Subcutaneous abdominal adipose tissue (tissue), 5 donors: ENCODE measurements around the gene USP1.

Source experiments
- H3K27ac ChIP-seq: one replicate; pipeline ENCODE4 v1.7.0; 2013; ENCODE audit warnings: low read depth, mild to moderate bottlenecking, inconsistent platforms, low read length, moderate library complexity
- H3K27me3 ChIP-seq, 5 donors: one replicate each; pipeline ENCODE4 v1.7.0; 2013; ENCODE audit warnings: low read length in 5 of 5, inconsistent platforms in 1 of 5; ENCODE audit not compliant: control insufficient read depth in 5 of 5, insufficient read depth in 4 of 5
- H3K36me3 ChIP-seq, 5 donors: one replicate each; pipeline ENCODE4 v1.7.0; 2013; ENCODE audit warnings: low read length in 5 of 5; ENCODE audit not compliant: control insufficient read depth in 5 of 5, insufficient read depth in 5 of 5
- H3K4me1 ChIP-seq, 5 donors: one replicate each; pipeline ENCODE4 v1.7.0; 2013; ENCODE audit warnings: low read length in 5 of 5, mild to moderate bottlenecking in 3 of 5, moderate library complexity in 1 of 5; ENCODE audit not compliant: control insufficient read depth in 5 of 5, insufficient read depth in 5 of 5
- H3K4me3 ChIP-seq, 5 donors: one replicate each; pipeline ENCODE4 v1.7.0; 2013; ENCODE audit warnings: low read length in 5 of 5, low read depth in 1 of 5
- H3K9ac ChIP-seq, 5 donors: one replicate each; pipeline ENCODE4 v1.7.0; 2013; ENCODE audit warnings: low read length in 5 of 5, mild to moderate bottlenecking in 4 of 5, moderate library complexity in 3 of 5
- H3K9me3 ChIP-seq, 5 donors: one replicate each; pipeline ENCODE4 v1.7.0; 2013; ENCODE audit warnings: low read length in 5 of 5; ENCODE audit not compliant: control insufficient read depth in 5 of 5
- donor health status: healthy.
- donor health status: healthy.
- donor health status: healthy.
- donor health status: healthy.
- donor health status: healthy.

The USP1 gene

DNA sequence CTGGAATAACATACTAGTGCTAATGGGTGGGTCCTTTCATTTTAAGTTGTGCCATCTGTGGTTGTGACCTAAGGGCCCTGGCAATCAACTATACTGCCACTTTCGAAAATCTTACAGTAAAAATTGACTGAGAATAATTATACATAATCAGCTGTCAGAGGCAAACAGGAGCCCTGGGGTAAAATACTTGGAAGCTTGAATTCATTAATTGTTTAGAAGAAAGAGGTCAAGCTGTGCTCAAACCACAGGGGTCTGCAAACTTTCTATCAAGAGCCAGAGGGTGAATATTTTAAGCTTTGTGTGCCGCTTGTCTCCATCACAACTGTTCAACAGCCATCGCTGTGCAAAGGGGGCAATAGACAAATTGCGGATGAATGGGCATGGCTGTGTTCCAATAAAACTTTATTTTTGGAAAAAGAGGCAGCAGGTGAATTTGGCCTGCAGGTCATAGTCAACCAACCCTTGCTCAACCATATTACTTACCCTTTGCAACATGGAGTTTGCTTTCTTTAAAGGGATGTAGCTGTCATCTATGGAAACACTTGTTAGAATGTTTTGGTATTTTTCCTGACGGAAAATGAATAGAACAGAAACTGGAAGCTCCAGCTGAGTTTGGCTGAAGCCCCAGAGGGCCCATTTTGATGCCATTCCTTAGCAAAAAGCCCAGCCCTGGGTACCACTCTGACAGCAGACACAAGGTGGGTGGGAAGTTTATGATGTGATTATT is 35.7 kb upstream of the USP1 start:
- Histone ChIP-seq H3K9ac (no peak overlapping the region), H3K4me3 (no peak overlapping the region), H3K9me3 (no peaks in the 10 kb centered on the region), H3K27me3 (no peaks in the 10 kb centered on the region), H3K4me1 (no peaks in the 10 kb centered on the region), H3K27ac (no peak overlapping the region), H3K36me3 (no peaks in the 10 kb centered on the region)

DNA sequence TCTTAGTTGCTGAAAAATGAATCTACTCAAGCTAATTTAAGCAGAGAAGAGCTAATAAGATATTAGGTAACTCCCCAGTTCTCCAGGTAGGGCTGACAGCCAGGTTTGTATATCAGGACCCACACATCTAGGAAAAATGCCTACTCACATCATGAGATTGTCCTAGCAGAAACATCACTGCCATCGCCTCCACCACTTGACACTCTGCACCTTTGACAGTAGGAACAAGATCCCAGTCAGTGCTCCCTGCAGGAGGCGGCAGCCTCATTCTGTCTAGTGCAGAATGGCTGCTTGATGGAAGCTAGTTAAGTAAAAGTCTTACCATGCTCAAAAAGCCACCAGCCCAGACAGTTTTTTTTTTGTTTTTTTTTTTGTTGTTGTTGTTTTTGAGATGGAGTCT is 31.6 kb upstream of the USP1 start:
- H3K4me3 ChIP-seq: no peak overlapping the region
- H3K9me3 ChIP-seq: no peaks in the 10 kb centered on the region
- no peak overlapping the region for H3K9ac ChIP-seq
- no peaks in the 10 kb centered on the region for H3K4me1 ChIP-seq
- H3K27me3 ChIP-seq: no peaks in the 10 kb centered on the region
- H3K27ac ChIP-seq: no peak overlapping the region
- no peaks in the 10 kb centered on the region for H3K36me3 ChIP-seq

DNA sequence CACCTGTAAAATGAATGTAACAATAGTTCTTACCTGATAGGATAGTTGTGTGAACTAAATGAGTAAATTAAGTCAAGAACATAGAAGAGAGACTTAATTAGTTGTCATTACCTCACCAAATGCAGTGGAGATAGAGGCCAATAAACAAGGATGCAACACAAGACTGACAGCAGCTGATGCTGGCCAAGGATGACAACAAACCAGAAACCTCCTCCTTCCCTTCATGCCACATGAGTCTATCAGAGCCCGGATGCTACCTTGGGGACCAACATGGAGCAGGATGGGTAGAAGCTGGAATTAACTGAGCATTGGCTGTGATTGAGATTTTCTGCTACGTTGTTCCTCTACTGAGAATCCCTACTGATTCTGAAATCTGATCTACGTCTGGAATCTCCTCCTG is 30.3 kb upstream of the USP1 start:
- no peak overlapping the region for H3K9ac ChIP-seq
- H3K36me3 ChIP-seq: no peaks in the 10 kb centered on the region
- H3K27ac ChIP-seq: no peak overlapping the region
- no peaks in the 10 kb centered on the region for H3K27me3 ChIP-seq
- H3K4me1 ChIP-seq: no peaks in the 10 kb centered on the region
- no peak overlapping the region for H3K4me3 ChIP-seq
- no peaks in the 10 kb centered on the region for H3K9me3 ChIP-seq

GRCh38 chr1:62407398-62408009 is 29.3 kb upstream of the USP1 start:
- Histone ChIP-seq H3K27ac (no peak overlapping the region), H3K9me3 (no peaks in the 10 kb centered on the region), H3K9ac (no peak overlapping the region), H3K4me1 (no peaks in the 10 kb centered on the region), H3K36me3 (no peaks in the 10 kb centered on the region), H3K4me3 (no peak overlapping the region), H3K27me3 (peaks cover 0 to 4% (median 0%) of the 10 kb centered on the region in 5 donors)

- H3K9ac ChIP-seq: no peak overlapping the region
- H3K27me3 ChIP-seq: peaks cover 0 to 5% (median 0%) of the 10 kb centered on the region in 5 donors
- H3K4me1 ChIP-seq: no peaks in the 10 kb centered on the region
- H3K27ac ChIP-seq: no peak overlapping the region
- H3K36me3 ChIP-seq: no peaks in the 10 kb centered on the region
- no peaks in the 10 kb centered on the region for H3K9me3 ChIP-seq
- no peak overlapping the region for H3K4me3 ChIP-seq
Measured at GRCh38 chr1:62415687-62416086, 21.2 kb upstream of the USP1 start.

DNA sequence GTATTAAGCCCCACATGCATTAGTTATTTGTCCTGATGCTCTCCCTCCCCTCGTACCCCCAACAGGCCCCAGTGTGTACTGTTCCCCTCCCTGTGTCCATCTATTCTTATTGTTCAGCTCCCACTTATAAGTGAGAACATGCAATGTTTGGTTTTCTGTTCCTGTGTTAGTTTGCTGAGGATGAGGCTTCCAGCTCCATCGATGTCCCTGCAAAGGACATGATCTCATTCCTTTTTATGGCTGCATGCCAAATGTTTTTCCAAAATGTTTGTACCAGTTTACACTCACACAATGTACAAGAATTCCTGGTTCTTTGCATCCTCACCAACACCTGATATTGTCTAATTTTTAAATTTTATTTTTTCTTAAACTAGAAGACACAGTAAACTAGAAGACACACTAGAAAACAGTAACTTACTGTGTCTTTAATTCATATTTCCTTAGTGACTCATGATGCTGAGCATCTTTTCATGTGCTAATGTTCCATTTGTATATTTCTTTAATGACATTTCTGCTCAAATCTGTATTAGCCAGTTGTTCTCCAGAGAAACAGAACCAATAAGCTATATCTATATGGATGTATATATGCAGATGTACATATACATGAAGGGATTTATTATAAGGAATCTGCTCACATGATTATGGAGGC is 19.4 kb upstream of the USP1 start:
- Histone ChIP-seq H3K27ac (no peak overlapping the region), H3K27me3 (peaks cover 0 to under 1% (median 0%) of the 10 kb centered on the region in 5 donors), H3K9ac (no peak overlapping the region), H3K4me3 (no peak overlapping the region), H3K36me3 (no peaks in the 10 kb centered on the region), H3K9me3 (no peaks in the 10 kb centered on the region), H3K4me1 (no peaks in the 10 kb centered on the region)

GRCh38 chr1:62420214-62420613 is 16.6 kb upstream of the USP1 start:
- no peak overlapping the region for H3K9ac ChIP-seq
- H3K27ac ChIP-seq: no peak overlapping the region
- H3K27me3 ChIP-seq: no peaks in the 10 kb centered on the region
- no peaks in the 10 kb centered on the region for H3K9me3 ChIP-seq
- H3K4me3 ChIP-seq: no peak overlapping the region
- H3K4me1 ChIP-seq: no peaks in the 10 kb centered on the region
- H3K36me3 ChIP-seq: no peaks in the 10 kb centered on the region

DNA sequence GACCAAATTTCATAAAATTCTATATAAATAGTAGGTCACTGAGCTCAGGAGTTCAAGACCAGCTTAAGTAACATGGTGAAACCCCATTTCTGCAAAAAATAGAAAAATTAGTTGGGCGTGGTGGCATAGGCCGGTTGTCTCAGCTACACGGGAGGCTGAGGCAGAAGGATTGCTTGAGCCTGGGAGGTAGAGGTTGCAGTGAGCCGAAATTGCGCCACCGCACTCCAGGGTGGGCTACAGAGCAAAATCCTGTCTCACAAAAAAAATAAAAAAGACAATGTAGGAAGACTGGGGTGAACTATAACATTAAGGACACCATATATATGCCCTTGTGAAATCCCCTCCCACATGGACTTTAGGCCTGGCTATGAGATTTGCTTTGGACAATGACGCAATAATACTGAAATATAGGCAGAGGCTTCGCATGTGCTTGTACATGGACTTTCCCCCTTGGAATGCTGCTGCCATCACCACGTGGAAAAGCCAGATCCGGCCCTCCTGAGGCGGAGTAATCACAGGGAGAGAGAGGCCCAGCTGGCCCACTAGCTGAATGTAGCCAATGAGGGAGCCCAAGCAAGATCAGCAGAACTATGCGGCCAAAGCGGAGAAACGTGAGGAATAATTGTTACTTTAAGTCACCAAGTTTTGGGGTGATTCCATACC is 13.1 kb upstream of the USP1 start:
- Histone ChIP-seq H3K27ac (no peak overlapping the region), H3K4me1 (peaks cover 0 to 3% (median 0%) of the 10 kb centered on the region in 5 donors), H3K27me3 (no peaks in the 10 kb centered on the region), H3K36me3 (no peaks in the 10 kb centered on the region), H3K4me3 (no peak overlapping the region), H3K9ac (no peak overlapping the region), H3K9me3 (no peaks in the 10 kb centered on the region)

DNA sequence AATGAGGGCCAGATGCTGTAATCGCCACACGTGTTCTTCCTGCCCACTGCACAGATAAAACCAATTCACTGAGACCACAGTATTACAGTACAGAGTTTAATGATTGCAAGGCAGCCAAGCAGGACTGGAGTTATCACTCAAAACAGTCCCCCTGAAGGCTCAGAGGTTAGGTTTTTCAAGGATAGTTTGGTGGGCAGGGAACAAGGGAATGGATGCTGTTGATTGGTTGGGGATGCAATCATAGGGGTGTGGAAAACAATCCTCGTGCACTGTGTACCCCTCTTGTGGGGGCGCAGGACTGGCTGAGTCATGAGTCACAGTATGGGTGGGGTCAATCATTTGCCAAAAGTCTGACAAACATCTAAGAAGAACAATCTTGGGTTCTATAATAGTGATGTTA is 12.4 kb upstream of the USP1 start:
- H3K4me1 ChIP-seq: peaks cover 0 to 3% (median 0%) of the 10 kb centered on the region in 5 donors
- no peaks in the 10 kb centered on the region for H3K9me3 ChIP-seq
- H3K36me3 ChIP-seq: no peaks in the 10 kb centered on the region
- no peak overlapping the region for H3K9ac ChIP-seq
- no peak overlapping the region for H3K27ac ChIP-seq
- no peak overlapping the region for H3K4me3 ChIP-seq
- no peaks in the 10 kb centered on the region for H3K27me3 ChIP-seq

DNA sequence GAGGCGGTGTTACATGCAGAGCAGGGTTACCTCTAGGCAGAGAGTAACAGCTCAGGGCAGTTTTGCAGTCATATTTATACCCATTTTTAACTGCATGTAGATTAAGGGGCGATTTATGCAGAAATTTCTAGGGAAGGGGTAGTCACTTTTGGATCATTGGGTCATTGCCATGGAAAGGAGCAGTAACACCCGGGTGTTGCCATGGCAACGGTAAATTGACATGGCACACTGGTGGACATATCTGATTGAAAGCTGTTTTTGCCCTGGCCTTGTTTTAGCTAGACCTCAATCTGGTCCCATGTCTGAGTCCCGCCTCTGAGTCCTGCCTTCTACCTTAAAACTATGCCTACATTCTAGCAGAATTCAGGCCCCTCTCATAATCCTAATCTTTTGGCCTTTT is 11.8 kb upstream of the USP1 start:
- H3K4me1 ChIP-seq: peaks cover 0 to 3% (median 0%) of the 10 kb centered on the region in 5 donors

More for the DNA sequence above, 11.8 kb upstream of the USP1 start:
- no peaks in the 10 kb centered on the region for H3K27me3 ChIP-seq
- no peaks in the 10 kb centered on the region for H3K9me3 ChIP-seq
- no peak overlapping the region for H3K9ac ChIP-seq
- H3K27ac ChIP-seq: no peak overlapping the region
- H3K4me3 ChIP-seq: no peak overlapping the region
- no peaks in the 10 kb centered on the region for H3K36me3 ChIP-seq
